GM10266 (cell line): Measurements from ENCODE around the gene TIFAB.

Experiments
- DNase-seq: peaks from one replicate; pipeline ENCODE4 v3.0.0; 2012; ENCODE audit errors: extremely low spot score
- CTCF ChIP-seq: IDR thresholded peaks from 2 replicates; pipeline ENCODE4 v1.5.1; 2012; ENCODE audit warnings: mild to moderate bottlenecking, low read depth; ENCODE audit not compliant: control insufficient read depth, insufficient read depth; ENCODE audit errors: missing control alignments

The TIFAB gene

GRCh38 chr5:135423846-135424168 is 28.3 kb downstream of the TIFAB start:
- TF ChIP-seq CTCF, result no peak
- DNase-seq, result no peak

- no peak for DNase-seq
- no peak for TF ChIP-seq CTCF
Observed at GRCh38 chr5:135423146-135423845, 28.9 kb downstream of the TIFAB start.

- DNase-seq, result no peak
- TF ChIP-seq CTCF, result no peak
Observed at GRCh38 chr5:135422419-135422818, 29.7 kb downstream of the TIFAB start.

- TF ChIP-seq CTCF, result no peak
- DNase-seq, result no peak
Observed at GRCh38 chr5:135417083-135417482, 35.1 kb downstream of the TIFAB start.

GRCh38 chr5:135405082-135405481 is 47.1 kb downstream of the TIFAB start:
- TF ChIP-seq CTCF, result no peak
- DNase-seq, result no peak

GRCh38 chr5:135402031-135402430 is 50.1 kb downstream of the TIFAB start:
- TF ChIP-seq CTCF, result no peak
- no peak for DNase-seq

GRCh38 chr5:135400866-135401265 is 51.3 kb downstream of the TIFAB start:
- DNase-seq, result no peak
- TF ChIP-seq CTCF, result no peak
